Progenitor cell of endocrine pancreas (in vitro differentiated cells): ENCODE results near the gene VPREB3. TPM values are rescaled to one million over a fixed set of nuclear protein-coding genes. Genes with fewer than 3 reads are reported as not detected.

Experiments used
- DNase-seq: peaks from one replicate; pipeline ENCODE4 v3.0.0; 2021; ENCODE audit warnings: low spot score; ENCODE audit not compliant: unreplicated experiment
- H3K27ac Mint-ChIP-seq: 2 replicates; pipeline ENCODE4 v1.8.0; 2021; ENCODE audit warnings: mild to moderate bottlenecking, moderate library complexity, mixed read lengths
- H3K27me3 Mint-ChIP-seq: 2 replicates; pipeline ENCODE4 v1.8.0; 2021; ENCODE audit warnings: mixed read lengths
- H3K36me3 Mint-ChIP-seq: 2 replicates; pipeline ENCODE4 v1.8.0; 2022; ENCODE audit warnings: mixed read lengths; ENCODE audit not compliant: insufficient read depth
- H3K4me1 Mint-ChIP-seq: 2 replicates; pipeline ENCODE4 v1.8.0; 2021; ENCODE audit warnings: low read depth, mixed read lengths
- H3K4me3 Mint-ChIP-seq: 2 replicates; pipeline ENCODE4 v1.8.0; 2021; ENCODE audit warnings: low read depth, mild to moderate bottlenecking, moderate library complexity, mixed read lengths
- H3K9me3 Mint-ChIP-seq: 2 replicates; pipeline ENCODE4 v1.8.0; 2021; ENCODE audit warnings: low read depth, mixed read lengths
- total RNA-seq: library from RNA; stranded (reverse); gene quantifications from 2 replicates; pipeline ENCODE4 v1.2.1, GENCODE V29; 2021
- TF ChIP-seq, protein P1 (sequence below): fragments of 200-600 bp; sonication (generic); IDR thresholded peaks from one replicate; pipeline ENCODE4 v1.5.0; 2021; ENCODE audit warnings: antibody characterized with exemption, mild to moderate bottlenecking; ENCODE audit not compliant: unreplicated experiment

VPREB3 gene
- total RNA-seq, 1 donor from 2014 or later = not detected

GRCh38 chr22:23722724-23723123 lies 31.5 kb downstream of the VPREB3 start:
- no peaks in the 10 kb centered on the region for H3K36me3 Mint-ChIP-seq

GRCh38 chr22:23722160-23722559 lies 32.1 kb downstream of the VPREB3 start:
- no peak overlapping the region for H3K27ac Mint-ChIP-seq
- no peaks in the 10 kb centered on the region for H3K27me3 Mint-ChIP-seq
- TF ChIP-seq, protein P1, sequence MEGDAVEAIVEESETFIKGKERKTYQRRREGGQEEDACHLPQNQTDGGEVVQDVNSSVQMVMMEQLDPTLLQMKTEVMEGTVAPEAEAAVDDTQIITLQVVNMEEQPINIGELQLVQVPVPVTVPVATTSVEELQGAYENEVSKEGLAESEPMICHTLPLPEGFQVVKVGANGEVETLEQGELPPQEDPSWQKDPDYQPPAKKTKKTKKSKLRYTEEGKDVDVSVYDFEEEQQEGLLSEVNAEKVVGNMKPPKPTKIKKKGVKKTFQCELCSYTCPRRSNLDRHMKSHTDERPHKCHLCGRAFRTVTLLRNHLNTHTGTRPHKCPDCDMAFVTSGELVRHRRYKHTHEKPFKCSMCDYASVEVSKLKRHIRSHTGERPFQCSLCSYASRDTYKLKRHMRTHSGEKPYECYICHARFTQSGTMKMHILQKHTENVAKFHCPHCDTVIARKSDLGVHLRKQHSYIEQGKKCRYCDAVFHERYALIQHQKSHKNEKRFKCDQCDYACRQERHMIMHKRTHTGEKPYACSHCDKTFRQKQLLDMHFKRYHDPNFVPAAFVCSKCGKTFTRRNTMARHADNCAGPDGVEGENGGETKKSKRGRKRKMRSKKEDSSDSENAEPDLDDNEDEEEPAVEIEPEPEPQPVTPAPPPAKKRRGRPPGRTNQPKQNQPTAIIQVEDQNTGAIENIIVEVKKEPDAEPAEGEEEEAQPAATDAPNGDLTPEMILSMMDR = no peak
- H3K36me3 Mint-ChIP-seq = no peaks in the 10 kb centered on the region
- peaks cover 2% of the 10 kb centered on the region for H3K4me1 Mint-ChIP-seq
- no peak overlapping the region for H3K4me3 Mint-ChIP-seq
- no peaks in the 10 kb centered on the region for H3K9me3 Mint-ChIP-seq
- DNase-seq = no peak

More at GRCh38 chr22:23722724-23723123, 31.5 kb downstream of the VPREB3 start:
- Mint-ChIP-seq H3K27me3 (no peaks in the 10 kb centered on the region), H3K4me1 (no peaks in the 10 kb centered on the region), H3K4me3 (no peak overlapping the region), H3K9me3 (no peaks in the 10 kb centered on the region), H3K27ac (no peak overlapping the region)
- no peak for DNase-seq
- TF ChIP-seq, protein P1 = no peak

DNA sequence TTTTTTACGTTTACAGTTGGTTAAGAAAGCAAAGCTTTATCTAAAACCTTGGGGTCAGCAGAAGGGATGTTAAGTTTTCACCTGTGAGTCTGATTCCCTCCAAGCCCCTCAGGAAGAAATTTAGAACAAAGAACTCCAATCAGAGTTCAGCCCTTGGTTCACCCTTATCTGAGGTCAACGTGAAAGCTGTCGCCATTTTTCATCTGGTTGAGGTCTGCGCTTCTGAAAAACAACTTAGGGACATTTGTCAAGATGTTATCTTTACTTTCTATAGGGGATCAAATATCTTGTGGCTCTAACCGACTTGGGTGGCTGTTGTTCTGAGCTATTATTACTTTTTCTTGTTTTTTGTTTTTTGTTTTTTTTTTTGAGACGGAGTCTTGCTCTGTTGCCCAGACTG lies 33.4 kb downstream of the VPREB3 start:
- H3K27ac Mint-ChIP-seq = peak overlapping the region; percentile 37

GRCh38 chr22:23718371-23719165 lies 35.7 kb downstream of the VPREB3 start:
- Mint-ChIP-seq H3K36me3 (peaks cover 5% of the 10 kb centered on the region), H3K27ac (no peak overlapping the region), H3K4me3 (peak overlapping the region; percentile 37), H3K4me1 (peaks cover 3% of the 10 kb centered on the region), H3K27me3 (no peaks in the 10 kb centered on the region), H3K9me3 (no peaks in the 10 kb centered on the region)
- TF ChIP-seq, protein P1 = no peak
- DNase-seq = no peak

More for the DNA sequence above, 33.4 kb downstream of the VPREB3 start:
- Mint-ChIP-seq H3K27me3 (no peaks in the 10 kb centered on the region), H3K36me3 (no peaks in the 10 kb centered on the region), H3K9me3 (no peaks in the 10 kb centered on the region), H3K4me1 (peaks cover 2% of the 10 kb centered on the region), H3K4me3 (no peak overlapping the region)
- TF ChIP-seq, protein P1 = no peak
- no peak for DNase-seq

GRCh38 chr22:23716811-23717801 lies 37.1 kb downstream of the VPREB3 start:
- peaks cover 3% of the 10 kb centered on the region for H3K4me1 Mint-ChIP-seq
- H3K27ac Mint-ChIP-seq = peak overlapping the region; percentile 71
- peak; percentile 64 for DNase-seq
- TF ChIP-seq, protein P1 = no peak
- H3K36me3 Mint-ChIP-seq = peaks cover 6% of the 10 kb centered on the region
- H3K27me3 Mint-ChIP-seq = no peaks in the 10 kb centered on the region
- peak overlapping the region; percentile 75 for H3K4me3 Mint-ChIP-seq
- H3K9me3 Mint-ChIP-seq = no peaks in the 10 kb centered on the region
